Cortex of kidney (tissue), 1 donor: ENCODE measurements around the gene MATR3.
"Not testable (repeated sequence)": the region's sequence is repeated elsewhere in the genome, so short reads cannot be mapped to it uniquely, and the experiment has no call there.

Experiments
- DNase-seq: peaks from one replicate; lab custom pipeline; 2025; lab: John Stamatoyannopoulos, UW

The MATR3 gene

GRCh38 chr5:139354186-139354585, 60.6 kb downstream of the MATR3 start:
- DNase-seq = no peak

- not testable (repeated sequence) for DNase-seq
These were observed 62.4 kb downstream of the MATR3 start for GRCh38 chr5:139355900-139356299.

- DNase-seq = no peak
These were observed 64.5 kb downstream of the MATR3 start for GRCh38 chr5:139358064-139358463.

- no peak for DNase-seq
These were observed 66.8 kb downstream of the MATR3 start for GRCh38 chr5:139360384-139360783.

- DNase-seq = no peak
These were observed 68.4 kb downstream of the MATR3 start for GRCh38 chr5:139361835-139362429.

- no peak for DNase-seq
These were observed 70.4 kb downstream of the MATR3 start for GRCh38 chr5:139363937-139364336.

- DNase-seq = no peak
These were observed 70.9 kb downstream of the MATR3 start for GRCh38 chr5:139364466-139364865.

GRCh38 chr5:139368613-139369012, 75.1 kb downstream of the MATR3 start:
- no peak for DNase-seq

- no peak for DNase-seq
These were observed 75.6 kb downstream of the MATR3 start for GRCh38 chr5:139369181-139369580.

- DNase-seq = no peak
These were observed 78.2 kb downstream of the MATR3 start for GRCh38 chr5:139371482-139372435.

- DNase-seq = no peak
These were observed 81.4 kb downstream of the MATR3 start for GRCh38 chr5:139374909-139375308.

- no peak for DNase-seq
These were observed 82.8 kb downstream of the MATR3 start for GRCh38 chr5:139376364-139376763.

GRCh38 chr5:139377226-139377625, 83.7 kb downstream of the MATR3 start:
- no peak for DNase-seq

- no peak for DNase-seq
These were observed 84.7 kb downstream of the MATR3 start for GRCh38 chr5:139378101-139378825.

- no peak for DNase-seq
These were observed 85.4 kb downstream of the MATR3 start for GRCh38 chr5:139378941-139379361.

GRCh38 chr5:139379626-139380449, 86.3 kb downstream of the MATR3 start:
- no peak for DNase-seq
